Body of pancreas (tissue), 4 donors: ENCODE measurements around the gene GRK3.

ENCODE experiments used
- CTCF ChIP-seq, 7 experiments: fragments of 450-650 bp in 4 of 7; fragments of 200-600 bp in 3 of 7; sonication (generic) in 3 of 7; IDR thresholded peaks; one replicate each; pipeline ENCODE4 v1.5.1; 2016 to 2019; ENCODE audit warnings: antibody characterized with exemption in 7 of 7
- POLR2A ChIP-seq, 3 donors: fragments of 450-650 bp; IDR thresholded peaks; one replicate each; pipeline ENCODE4 v1.6.1; 2016; ENCODE audit warnings: antibody characterized with exemption in 3 of 3, mild to moderate bottlenecking in 2 of 3

- no peak for TF ChIP-seq CTCF (IDR thresholded peaks at IDR 0.05)
- no peak for TF ChIP-seq POLR2A (IDR thresholded peaks at IDR 0.05)
These were observed 27.9 kb upstream of the GRK3 start for GRCh38 chr22:25536589-25536988.
